Fibroblast of lung (primary cell): ENCODE measurements around the gene CA9. TPM values are rescaled to one million over a fixed set of nuclear protein-coding genes. Genes with fewer than 3 reads are reported as not detected.
A peak's percentile ranks its signal among the peaks of the same experiment; 100 is the strongest.

Source experiments
- DNase-seq, 2 donors: peaks; one replicate each; pipeline versions ENCODE4 v3.0.0 to v3.0.0-alpha.2; 2010; ENCODE audit warnings: low read depth in 2 of 2
- H2AFZ ChIP-seq: 2 replicates; pipeline ENCODE4 v1.5.1; 2012; ENCODE audit warnings: low read length, control low read depth, inconsistent platforms
- H3K27ac ChIP-seq: 2 replicates; pipeline ENCODE4 v1.5.1; 2011; ENCODE audit warnings: low read length, control low read depth; ENCODE audit not compliant: insufficient read depth
- H3K27me3 ChIP-seq: 2 replicates; pipeline ENCODE4 v1.5.1; 2011; ENCODE audit warnings: mild to moderate bottlenecking, low read length; ENCODE audit not compliant: control insufficient read depth, insufficient read depth
- H3K36me3 ChIP-seq: 2 replicates; pipeline ENCODE4 v1.5.1; 2011; ENCODE audit warnings: low read length; ENCODE audit not compliant: control insufficient read depth, insufficient read depth
- H3K4me1 ChIP-seq: 2 replicates; pipeline ENCODE4 v1.5.1; 2011; ENCODE audit warnings: low read length; ENCODE audit not compliant: control insufficient read depth, insufficient read depth; ENCODE audit errors: extremely low read depth
- H3K4me2 ChIP-seq: 2 replicates; pipeline ENCODE4 v1.5.1; 2011; ENCODE audit warnings: low read length, control low read depth; ENCODE audit not compliant: insufficient read depth; ENCODE audit errors: extremely low read depth
- H3K4me3 ChIP-seq, 4 experiments: fragments of 200-600 bp in 1 of 4; sonication (generic) in 1 of 4; replicated peaks in 1 of 4; 2 replicates each; pipeline ENCODE4 v1.5.1; 2011 to 2016; ENCODE audit warnings: low read length in 4 of 4, low read depth in 3 of 4, mild to moderate bottlenecking in 3 of 4, control low read depth in 2 of 4, inconsistent platforms in 1 of 4, mixed read lengths in 1 of 4; ENCODE audit not compliant: insufficient read depth in 1 of 4; ENCODE audit errors: control extremely low read depth in 1 of 4
- H3K79me2 ChIP-seq: 2 replicates; pipeline ENCODE4 v1.5.1; 2012; ENCODE audit warnings: mild to moderate bottlenecking, low read length, inconsistent platforms; ENCODE audit not compliant: control insufficient read depth, insufficient read depth
- H3K9ac ChIP-seq: 2 replicates; pipeline ENCODE4 v1.5.1; 2011; ENCODE audit warnings: mild to moderate bottlenecking, low read length, control low read depth; ENCODE audit not compliant: insufficient read depth
- H3K9me3 ChIP-seq: 2 replicates; pipeline ENCODE4 v1.5.1; 2012; ENCODE audit warnings: low read depth, low read length; ENCODE audit not compliant: control insufficient read depth, insufficient read depth
- H4K20me1 ChIP-seq: 2 replicates; pipeline ENCODE4 v1.5.1; 2011; ENCODE audit warnings: low read length; ENCODE audit not compliant: control insufficient read depth, insufficient read depth; ENCODE audit errors: extremely low read depth
- EZH2 ChIP-seq: IDR thresholded peaks from 2 replicates; pipeline ENCODE4 v1.5.1; 2012; ENCODE audit warnings: low read length, control low read depth, mild to moderate bottlenecking; ENCODE audit errors: missing control alignments
- polyA plus RNA-seq, 2 donors: library from polyadenylated mRNA; depleted of rRNA in 1 of 2; stranded (reverse) in 1 of 2; unstranded in 1 of 2; fragments of >200 nt; gene quantifications; 2 replicates each; pipeline ENCODE4 v1.2.1, GENCODE V29; 2011 to 2012; ENCODE audit warnings: missing spikeins in 1 of 2
- total RNA-seq: library from RNA; depleted of rRNA; stranded (reverse); fragments of >200 nt; gene quantifications from 2 replicates; pipeline ENCODE4 v1.2.1, GENCODE V29; 2014
- TF ChIP-seq, protein P1 (sequence below), 2 donors: IDR thresholded peaks in 1 of 2; conservative IDR thresholded peaks in 1 of 2; 1 replicate in 1 of 2; 2 replicates in 1 of 2; pipeline ENCODE4 v1.5.1; 2011 to 2012; ENCODE audit warnings: low read length in 2 of 2, control low read depth in 1 of 2, inconsistent platforms in 1 of 2, low read depth in 1 of 2, mild to moderate bottlenecking in 1 of 2

The CA9 gene
- total and polyA plus RNA-seq, 2 donors (not counting 1 experiment from before 2014, with no cell fraction given): 0.17 to 0.59 TPM

DNA sequence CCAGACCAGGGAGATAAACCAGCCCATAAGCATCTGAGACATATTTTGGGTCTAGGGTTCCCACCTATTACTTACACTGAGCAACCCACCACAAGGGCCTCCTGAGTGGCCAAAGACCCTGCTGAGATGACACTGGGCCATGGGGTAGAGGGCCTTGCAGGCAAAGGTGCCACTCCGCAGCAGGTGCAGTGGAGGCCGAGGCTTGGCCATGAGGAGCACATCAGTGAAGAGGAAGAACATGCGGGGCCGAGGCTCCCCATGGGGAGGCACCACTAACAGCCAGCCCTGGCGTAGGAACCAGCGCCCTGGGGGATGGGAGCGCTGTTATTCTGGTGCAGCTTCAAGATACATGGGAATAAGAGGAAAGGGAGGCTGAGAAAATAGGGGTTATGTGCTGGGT, 11.3 kb upstream of the CA9 start:
- Histone ChIP-seq H3K79me2 (peaks cover 18% of the 10 kb centered on the region), H3K27me3 (no peaks in the 10 kb centered on the region), H2AFZ (no peak overlapping the region), H3K4me2 (no peak overlapping the region), H3K27ac (no peak overlapping the region), H4K20me1 (no peaks in the 10 kb centered on the region), H3K4me3 (no peak overlapping the region), H3K9me3 (no peaks in the 10 kb centered on the region), H3K4me1 (peaks cover 21% of the 10 kb centered on the region), H3K36me3 (peaks cover 2% of the 10 kb centered on the region), H3K9ac (no peak overlapping the region)
- DNase-seq: no peak
- no peak for TF ChIP-seq EZH2
- TF ChIP-seq, protein P1, sequence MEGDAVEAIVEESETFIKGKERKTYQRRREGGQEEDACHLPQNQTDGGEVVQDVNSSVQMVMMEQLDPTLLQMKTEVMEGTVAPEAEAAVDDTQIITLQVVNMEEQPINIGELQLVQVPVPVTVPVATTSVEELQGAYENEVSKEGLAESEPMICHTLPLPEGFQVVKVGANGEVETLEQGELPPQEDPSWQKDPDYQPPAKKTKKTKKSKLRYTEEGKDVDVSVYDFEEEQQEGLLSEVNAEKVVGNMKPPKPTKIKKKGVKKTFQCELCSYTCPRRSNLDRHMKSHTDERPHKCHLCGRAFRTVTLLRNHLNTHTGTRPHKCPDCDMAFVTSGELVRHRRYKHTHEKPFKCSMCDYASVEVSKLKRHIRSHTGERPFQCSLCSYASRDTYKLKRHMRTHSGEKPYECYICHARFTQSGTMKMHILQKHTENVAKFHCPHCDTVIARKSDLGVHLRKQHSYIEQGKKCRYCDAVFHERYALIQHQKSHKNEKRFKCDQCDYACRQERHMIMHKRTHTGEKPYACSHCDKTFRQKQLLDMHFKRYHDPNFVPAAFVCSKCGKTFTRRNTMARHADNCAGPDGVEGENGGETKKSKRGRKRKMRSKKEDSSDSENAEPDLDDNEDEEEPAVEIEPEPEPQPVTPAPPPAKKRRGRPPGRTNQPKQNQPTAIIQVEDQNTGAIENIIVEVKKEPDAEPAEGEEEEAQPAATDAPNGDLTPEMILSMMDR (conservative IDR thresholded peaks at IDR 0.05 in 1 of 2, IDR thresholded peaks at IDR 0.05 in 1 of 2; ENCODE audit: low read depth in 1 of 2, low read length in 2 of 2): no peak

DNA sequence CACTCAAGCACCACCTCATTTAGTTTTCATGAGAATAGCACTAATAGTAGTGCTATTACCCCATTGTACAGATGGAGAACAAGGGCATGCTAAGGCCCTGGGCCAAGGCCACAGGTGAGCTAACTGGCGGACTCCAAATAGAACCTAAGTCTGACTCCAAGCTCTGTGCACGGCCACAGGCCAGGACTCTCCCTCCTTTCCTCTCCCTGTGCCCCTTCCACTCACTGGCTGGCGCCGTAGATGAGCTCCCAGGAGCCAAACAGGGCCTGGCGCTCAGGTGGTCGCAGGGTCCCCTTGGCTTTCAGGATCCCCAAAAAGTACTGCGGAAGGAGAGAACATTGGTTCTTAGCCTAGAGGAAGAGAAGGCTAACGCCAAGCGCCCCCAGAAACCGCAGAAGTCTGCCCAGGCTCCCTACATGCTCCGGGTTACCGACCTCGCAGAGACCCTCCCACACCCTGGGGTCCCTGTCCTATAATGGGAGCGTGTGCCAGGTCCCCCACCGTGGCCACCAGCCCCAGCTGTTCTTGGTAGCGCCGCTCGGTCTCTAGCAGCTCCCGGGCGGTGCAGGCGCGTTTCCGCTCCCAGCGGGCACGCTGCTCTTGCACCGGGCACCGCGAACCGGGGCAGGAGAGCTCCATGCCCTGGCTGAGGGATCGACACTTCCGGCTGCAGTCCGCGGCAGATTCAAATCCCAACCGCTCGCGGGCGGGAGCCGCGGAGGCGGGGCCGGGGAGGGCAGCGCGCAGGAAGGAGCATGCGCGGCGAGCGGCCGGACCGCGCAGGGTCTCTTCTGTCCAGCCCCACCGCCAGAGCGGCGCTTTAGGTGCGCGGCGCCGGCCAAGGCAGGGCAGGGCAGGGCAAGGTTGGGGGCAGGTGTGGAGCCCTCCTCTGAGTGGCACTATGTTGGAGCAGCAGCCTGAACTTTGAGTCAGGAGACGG, 8.9 kb upstream of the CA9 start, which contains the start of gene ARHGEF39:
Gene ARHGEF39 (minus strand): TSS at position 665 of the 940 bp plus-strand sequence. CDS start 26 bp downstream, at position 639.
- H3K4me3 ChIP-seq: peak within 1 kb of the TSS; percentile 52 to 73 (median 63)
- no peaks in the 10 kb centered on the region for H3K9me3 ChIP-seq
- peak within 1 kb of the TSS; percentile 77 for H2AFZ ChIP-seq
- no peak for TF ChIP-seq EZH2
- TF ChIP-seq, protein P1 (conservative IDR thresholded peaks at IDR 0.05 in 1 of 2, IDR thresholded peaks at IDR 0.05 in 1 of 2; ENCODE audit: low read depth in 1 of 2, low read length in 2 of 2): peak in 1 of 2 donors; percentile 17
- peak within 1 kb of the TSS; percentile 60 for H3K9ac ChIP-seq
- H3K36me3 ChIP-seq: peaks cover 2% of the 10 kb centered on the region
- DNase-seq: peak; percentile 70 to 74
- H3K79me2 ChIP-seq: peaks cover 10% of the 10 kb centered on the region
- no peaks in the 10 kb centered on the region for H3K27me3 ChIP-seq
- peak within 1 kb of the TSS; percentile 62 for H3K27ac ChIP-seq
- H4K20me1 ChIP-seq: no peaks in the 10 kb centered on the region
- H3K4me1 ChIP-seq: peaks cover 15% of the 10 kb centered on the region
- peak within 1 kb of the TSS; percentile 97 for H3K4me2 ChIP-seq

DNA sequence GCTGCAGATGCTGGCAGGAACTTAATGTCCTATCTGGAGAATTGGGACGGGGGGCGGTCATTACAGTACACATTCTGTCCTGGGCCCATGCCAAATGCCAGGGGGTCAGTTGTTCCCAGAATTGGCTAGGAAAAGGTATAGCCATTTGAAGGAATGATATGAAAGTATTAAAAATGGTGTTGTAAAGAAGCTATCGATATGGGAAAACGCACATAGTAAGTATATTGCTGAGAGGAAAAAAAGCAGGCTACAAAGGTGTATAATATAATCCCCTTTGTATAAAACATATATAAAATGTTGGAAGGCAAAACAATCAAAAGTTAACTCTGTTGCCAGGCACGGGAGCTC, 8.3 kb upstream of the CA9 start:
- Histone ChIP-seq H3K27ac (peak overlapping the region; percentile 34), H3K36me3 (peaks cover under 1% of the 10 kb centered on the region), H3K9me3 (no peaks in the 10 kb centered on the region), H3K27me3 (no peaks in the 10 kb centered on the region), H3K4me2 (peak overlapping the region; percentile 97), H2AFZ (peak overlapping the region; percentile 77), H3K79me2 (peaks cover 7% of the 10 kb centered on the region), H3K4me3 (peak overlapping the region; percentile 48 to 73 (median 63)), H3K9ac (peak overlapping the region; percentile 17), H4K20me1 (no peaks in the 10 kb centered on the region), H3K4me1 (peaks cover 15% of the 10 kb centered on the region)
- no peak for DNase-seq
- TF ChIP-seq, protein P1 (conservative IDR thresholded peaks at IDR 0.05 in 1 of 2, IDR thresholded peaks at IDR 0.05 in 1 of 2; ENCODE audit: low read depth in 1 of 2, low read length in 2 of 2): no peak
- TF ChIP-seq EZH2: no peak
